Measurements from ENCODE around the gene PRKAR1B.

DNA sequence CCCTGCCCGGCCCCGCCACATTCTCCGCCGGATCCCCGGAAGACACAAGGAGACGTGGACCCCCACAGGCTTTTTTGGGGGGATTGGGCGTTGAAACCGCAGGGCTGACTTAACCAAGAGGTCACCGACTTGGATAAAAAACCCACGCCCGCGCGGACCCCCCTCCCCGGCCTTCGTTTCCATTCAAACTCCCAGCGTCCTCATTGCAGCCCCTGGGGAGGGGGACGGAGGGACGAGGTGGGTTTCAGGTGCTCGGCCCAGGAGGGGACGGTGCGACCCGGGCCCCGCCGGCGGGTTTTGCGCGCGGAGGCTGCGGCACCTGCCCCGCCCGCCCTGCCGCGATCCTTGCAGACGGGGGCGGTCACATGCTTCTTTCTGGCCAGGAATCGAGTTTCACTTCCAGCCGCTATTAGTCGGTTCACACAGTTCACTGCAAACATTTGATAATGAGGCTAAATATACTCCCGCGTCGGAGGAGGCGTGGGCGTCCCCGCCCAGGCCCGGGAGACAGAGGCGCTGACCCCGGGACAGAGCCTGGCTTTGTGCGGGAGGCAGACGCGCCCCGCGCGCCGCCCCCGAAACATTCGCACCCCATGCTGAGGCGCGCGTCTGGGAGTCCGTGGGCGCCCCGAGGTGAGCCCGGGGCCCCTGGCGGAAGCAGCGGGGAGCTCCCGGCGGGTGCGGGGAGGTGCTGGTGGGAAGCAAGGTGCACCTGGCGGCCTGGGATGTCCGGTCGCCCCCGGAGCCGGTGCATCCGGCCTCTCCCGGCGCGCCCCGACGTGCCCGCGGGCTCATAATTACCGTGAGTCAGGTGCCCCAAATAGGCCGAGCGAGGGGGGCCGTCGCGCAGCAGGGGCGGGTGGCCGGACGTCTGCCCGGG, 204.8 kb downstream of the PRKAR1B start:
- TF ChIP-seq, protein P1, sequence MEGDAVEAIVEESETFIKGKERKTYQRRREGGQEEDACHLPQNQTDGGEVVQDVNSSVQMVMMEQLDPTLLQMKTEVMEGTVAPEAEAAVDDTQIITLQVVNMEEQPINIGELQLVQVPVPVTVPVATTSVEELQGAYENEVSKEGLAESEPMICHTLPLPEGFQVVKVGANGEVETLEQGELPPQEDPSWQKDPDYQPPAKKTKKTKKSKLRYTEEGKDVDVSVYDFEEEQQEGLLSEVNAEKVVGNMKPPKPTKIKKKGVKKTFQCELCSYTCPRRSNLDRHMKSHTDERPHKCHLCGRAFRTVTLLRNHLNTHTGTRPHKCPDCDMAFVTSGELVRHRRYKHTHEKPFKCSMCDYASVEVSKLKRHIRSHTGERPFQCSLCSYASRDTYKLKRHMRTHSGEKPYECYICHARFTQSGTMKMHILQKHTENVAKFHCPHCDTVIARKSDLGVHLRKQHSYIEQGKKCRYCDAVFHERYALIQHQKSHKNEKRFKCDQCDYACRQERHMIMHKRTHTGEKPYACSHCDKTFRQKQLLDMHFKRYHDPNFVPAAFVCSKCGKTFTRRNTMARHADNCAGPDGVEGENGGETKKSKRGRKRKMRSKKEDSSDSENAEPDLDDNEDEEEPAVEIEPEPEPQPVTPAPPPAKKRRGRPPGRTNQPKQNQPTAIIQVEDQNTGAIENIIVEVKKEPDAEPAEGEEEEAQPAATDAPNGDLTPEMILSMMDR (conservative IDR thresholded peaks at IDR 0.05 in 1 of 2, IDR thresholded peaks at IDR 0.05 in 1 of 2; ENCODE audit: extremely low read depth in 1 of 2, insufficient read depth in 1 of 2, low read depth in 1 of 2, low read length in 2 of 2), result peak in 1 of 2 donors; percentile 5
- TF ChIP-seq EZH2 (IDR thresholded peaks at IDR 0.05; ENCODE audit: borderline replicate concordance, low read length), result no peak

Measured in mammary epithelial cell (primary cell).